Neural progenitor cell (in vitro differentiated cells): ENCODE results near the gene RTN4. TPM values are rescaled to one million over a fixed set of nuclear protein-coding genes. Genes with fewer than 3 reads are reported as not detected.
A peak's percentile ranks its signal among the peaks of the same experiment; 100 is the strongest.

Experiments used
- DNase-seq: peaks from one replicate; pipeline ENCODE4 v3.0.0-alpha.2; 2016; ENCODE audit warnings: low spot score
- H2AFZ ChIP-seq: fragments of 200-600 bp; sonication (generic); replicated peaks from 2 replicates; pipeline ENCODE4 v1.6.1; 2016; ENCODE audit warnings: antibody characterized with exemption
- H3F3A ChIP-seq: fragments of 200-600 bp; sonication (generic); 2 replicates; pipeline ENCODE4 v1.6.1; 2016; ENCODE audit warnings: antibody characterized with exemption, low read depth
- H3K27ac ChIP-seq: fragments of 200-600 bp; sonication (generic); 2 replicates; pipeline ENCODE4 v1.5.1; 2016; ENCODE audit warnings: mild to moderate bottlenecking
- H3K27me3 ChIP-seq: fragments of 200-600 bp; sonication (generic); 2 replicates; pipeline ENCODE4 v1.6.1; 2016; ENCODE audit warnings: mild to moderate bottlenecking, moderate library complexity
- H3K36me3 ChIP-seq: fragments of 200-600 bp; sonication (generic); 2 replicates; pipeline ENCODE4 v1.5.1; 2016
- H3K4me1 ChIP-seq: fragments of 200-600 bp; sonication (generic); 2 replicates; pipeline ENCODE4 v1.6.1; 2016; ENCODE audit warnings: mixed run types
- H3K4me2 ChIP-seq: fragments of 200-600 bp; sonication (generic); 2 replicates; pipeline ENCODE4 v1.6.1; 2016
- H3K4me3 ChIP-seq: fragments of 200-600 bp; sonication (generic); 2 replicates; pipeline ENCODE4 v1.5.1; 2016
- H3K79me2 ChIP-seq: fragments of 200-600 bp; sonication (generic); 2 replicates; pipeline ENCODE4 v1.6.1; 2016; ENCODE audit warnings: low read depth
- H3K9ac ChIP-seq: fragments of 200-600 bp; sonication (generic); 2 replicates; pipeline ENCODE4 v1.6.1; 2016
- H3K9me3 ChIP-seq: fragments of 200-600 bp; sonication (generic); 2 replicates; pipeline ENCODE4 v1.5.1; 2016; ENCODE audit warnings: low read depth
- H4K20me1 ChIP-seq: fragments of 200-600 bp; sonication (generic); 2 replicates; pipeline ENCODE4 v1.6.1; 2016; ENCODE audit warnings: low read depth
- H3K27ac Mint-ChIP-seq: 3 replicates; pipeline ENCODE4 v1.8.0; 2021; ENCODE audit warnings: mixed read lengths
- H3K27me3 Mint-ChIP-seq: 2 replicates; pipeline ENCODE4 v1.8.0; 2022; ENCODE audit warnings: low read depth, mild to moderate bottlenecking, inconsistent platforms, moderate library complexity, mixed read lengths; ENCODE audit not compliant: insufficient read depth
- H3K36me3 Mint-ChIP-seq: 3 replicates; pipeline ENCODE4 v1.8.0; 2021; ENCODE audit warnings: mixed read lengths
- H3K4me1 Mint-ChIP-seq: 3 replicates; pipeline ENCODE4 v1.8.0; 2021; ENCODE audit warnings: mixed read lengths
- H3K4me3 Mint-ChIP-seq: 3 replicates; pipeline ENCODE4 v1.8.0; 2021; ENCODE audit warnings: mild to moderate bottlenecking, moderate library complexity, mixed read lengths
- H3K9me3 Mint-ChIP-seq: 3 replicates; pipeline ENCODE4 v1.8.0; 2020; ENCODE audit warnings: mixed read lengths
- EZH2 ChIP-seq: fragments of 200-600 bp; sonication (generic); IDR thresholded peaks from 2 replicates; pipeline ENCODE4 v1.6.1; 2017; ENCODE audit warnings: antibody characterized with exemption, mild to moderate bottlenecking, moderate library complexity
- EZH2phosphoT487 ChIP-seq: fragments of 200-600 bp; sonication (generic); IDR thresholded peaks from 2 replicates; pipeline ENCODE4 v1.6.1; 2017; ENCODE audit warnings: antibody characterized with exemption
- total RNA-seq: library from RNA; depleted of rRNA; stranded (reverse); fragments of >200 nt; gene quantifications from 2 replicates; pipeline ENCODE4 v1.2.3, GENCODE V29; 2015; ENCODE audit warnings: low replicate concordance
- TF ChIP-seq, protein P1 (sequence below): fragments of 200-600 bp; sonication (generic); IDR thresholded peaks from 2 replicates; pipeline ENCODE4 v1.5.1; 2017; ENCODE audit warnings: antibody characterized with exemption, mild to moderate bottlenecking

RTN4 gene
- total RNA-seq, 1 donor from 2014 or later = 157 TPM

DNA sequence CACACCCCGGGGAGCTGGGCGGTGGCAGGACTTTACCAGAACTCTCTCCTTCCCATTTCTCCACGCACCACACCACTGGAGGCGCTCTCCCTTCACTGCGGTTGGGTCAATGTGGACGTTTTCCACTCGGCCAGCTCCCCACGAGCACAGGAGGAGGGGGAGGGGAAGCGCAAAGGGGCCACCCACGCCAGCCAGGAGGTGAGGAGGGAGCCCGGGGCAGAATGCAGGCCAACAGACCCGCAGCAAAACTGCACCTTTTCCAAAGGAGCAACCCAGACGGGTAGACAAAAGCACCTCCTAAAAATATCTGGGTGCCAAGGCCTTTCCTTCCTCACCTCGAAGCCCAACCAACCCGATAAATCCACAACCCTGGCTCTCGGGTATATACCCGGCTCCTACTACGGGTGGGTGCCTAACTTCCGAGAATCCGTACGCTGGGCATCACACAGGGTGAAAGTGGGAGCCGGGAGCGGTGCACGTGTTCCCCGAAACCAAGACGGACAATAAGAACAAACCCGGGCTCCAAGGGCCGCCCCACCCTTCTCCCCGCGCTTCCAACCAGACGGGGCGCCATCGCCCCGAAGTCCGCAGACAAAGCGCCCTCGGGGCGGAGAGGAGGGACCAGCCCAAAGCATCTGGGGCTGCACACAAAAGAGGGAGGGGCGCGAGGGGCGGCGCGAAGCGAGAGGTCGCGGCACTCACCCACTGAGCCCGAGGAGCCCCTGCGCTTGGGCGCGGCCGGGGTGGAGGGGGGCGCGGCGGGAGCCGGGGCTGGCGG, 1.0 kb downstream of the RTN4 start:
- Mint-ChIP-seq H3K4me1 (peaks cover 41% of the 10 kb centered on the region), H3K27ac (peak overlapping the region; percentile 98), H3K9me3 (no peaks in the 10 kb centered on the region), H3K27me3 (no peaks in the 10 kb centered on the region), H3K36me3 (peaks cover 21% of the 10 kb centered on the region), H3K4me3 (peak overlapping the region; percentile 99)
- H3K4me1 ChIP-seq = peaks cover 40% of the 10 kb centered on the region
- H3K4me3 ChIP-seq = peak overlapping the region; percentile 85
- H3K36me3 ChIP-seq = no peaks in the 10 kb centered on the region
- no peaks in the 10 kb centered on the region for H3K9me3 ChIP-seq
- peak overlapping the region; percentile 88 for H3K4me2 ChIP-seq
- peak overlapping the region; percentile 59 for H2AFZ ChIP-seq
- H3K79me2 ChIP-seq = peaks cover 67% of the 10 kb centered on the region
- TF ChIP-seq, protein P1, sequence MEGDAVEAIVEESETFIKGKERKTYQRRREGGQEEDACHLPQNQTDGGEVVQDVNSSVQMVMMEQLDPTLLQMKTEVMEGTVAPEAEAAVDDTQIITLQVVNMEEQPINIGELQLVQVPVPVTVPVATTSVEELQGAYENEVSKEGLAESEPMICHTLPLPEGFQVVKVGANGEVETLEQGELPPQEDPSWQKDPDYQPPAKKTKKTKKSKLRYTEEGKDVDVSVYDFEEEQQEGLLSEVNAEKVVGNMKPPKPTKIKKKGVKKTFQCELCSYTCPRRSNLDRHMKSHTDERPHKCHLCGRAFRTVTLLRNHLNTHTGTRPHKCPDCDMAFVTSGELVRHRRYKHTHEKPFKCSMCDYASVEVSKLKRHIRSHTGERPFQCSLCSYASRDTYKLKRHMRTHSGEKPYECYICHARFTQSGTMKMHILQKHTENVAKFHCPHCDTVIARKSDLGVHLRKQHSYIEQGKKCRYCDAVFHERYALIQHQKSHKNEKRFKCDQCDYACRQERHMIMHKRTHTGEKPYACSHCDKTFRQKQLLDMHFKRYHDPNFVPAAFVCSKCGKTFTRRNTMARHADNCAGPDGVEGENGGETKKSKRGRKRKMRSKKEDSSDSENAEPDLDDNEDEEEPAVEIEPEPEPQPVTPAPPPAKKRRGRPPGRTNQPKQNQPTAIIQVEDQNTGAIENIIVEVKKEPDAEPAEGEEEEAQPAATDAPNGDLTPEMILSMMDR = peak; percentile 55
- TF ChIP-seq EZH2 = no peak
- TF ChIP-seq EZH2phosphoT487 = no peak
- peak overlapping the region; percentile 67 for H3K9ac ChIP-seq
- DNase-seq = peak; percentile 91
- no peaks in the 10 kb centered on the region for H3K27me3 ChIP-seq
- H4K20me1 ChIP-seq = peaks cover 47% of the 10 kb centered on the region
- H3F3A ChIP-seq = peaks cover 22% of the 10 kb centered on the region
- H3K27ac ChIP-seq = peak overlapping the region; percentile 97

DNA sequence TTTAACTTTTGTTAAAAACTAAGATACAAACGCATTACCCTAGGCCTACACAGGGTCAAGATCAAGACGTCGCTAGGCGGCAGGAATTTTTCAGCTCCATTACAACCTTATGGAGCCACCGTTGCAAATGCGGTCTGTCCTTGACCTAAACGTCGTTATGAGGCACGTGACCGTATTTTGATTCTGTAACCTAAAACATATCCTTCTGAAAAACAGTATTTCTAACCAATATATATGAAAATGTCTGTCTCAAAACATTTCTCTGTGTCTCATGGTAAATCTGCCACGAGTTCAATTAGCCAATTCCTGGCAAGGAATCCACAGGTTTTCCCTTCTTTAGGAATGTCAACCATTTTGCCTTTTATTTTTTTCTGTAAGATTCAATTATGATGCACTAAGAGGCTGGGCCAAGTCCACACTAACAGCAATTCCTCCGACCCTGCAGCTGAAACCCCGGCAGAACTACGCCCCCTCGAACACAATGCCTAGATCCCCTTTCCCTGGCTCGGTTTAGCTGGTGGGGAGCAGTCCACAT, 1.7 kb downstream of the RTN4 start:
- H3K27me3 ChIP-seq = no peaks in the 10 kb centered on the region
- H3K27ac Mint-ChIP-seq = peak overlapping the region; percentile 98
- peaks cover 53% of the 10 kb centered on the region for H4K20me1 ChIP-seq
- no peaks in the 10 kb centered on the region for H3K9me3 ChIP-seq
- DNase-seq = no peak
- no peak overlapping the region for H2AFZ ChIP-seq
- no peaks in the 10 kb centered on the region for H3K36me3 ChIP-seq
- peak overlapping the region; percentile 88 for H3K4me2 ChIP-seq
- H3K9me3 Mint-ChIP-seq = no peaks in the 10 kb centered on the region
- peaks cover 40% of the 10 kb centered on the region for H3K4me1 ChIP-seq
- peak overlapping the region; percentile 99 for H3K4me3 Mint-ChIP-seq
- peaks cover 41% of the 10 kb centered on the region for H3K4me1 Mint-ChIP-seq
- H3K36me3 Mint-ChIP-seq = peaks cover 21% of the 10 kb centered on the region
- peak overlapping the region; percentile 85 for H3K4me3 ChIP-seq
- H3F3A ChIP-seq = peaks cover 22% of the 10 kb centered on the region
- no peaks in the 10 kb centered on the region for H3K27me3 Mint-ChIP-seq
- TF ChIP-seq, protein P1 = no peak
- TF ChIP-seq EZH2phosphoT487 = no peak
- TF ChIP-seq EZH2 = no peak
- no peak overlapping the region for H3K27ac ChIP-seq
- peaks cover 74% of the 10 kb centered on the region for H3K79me2 ChIP-seq
- H3K9ac ChIP-seq = peak overlapping the region; percentile 67

DNA sequence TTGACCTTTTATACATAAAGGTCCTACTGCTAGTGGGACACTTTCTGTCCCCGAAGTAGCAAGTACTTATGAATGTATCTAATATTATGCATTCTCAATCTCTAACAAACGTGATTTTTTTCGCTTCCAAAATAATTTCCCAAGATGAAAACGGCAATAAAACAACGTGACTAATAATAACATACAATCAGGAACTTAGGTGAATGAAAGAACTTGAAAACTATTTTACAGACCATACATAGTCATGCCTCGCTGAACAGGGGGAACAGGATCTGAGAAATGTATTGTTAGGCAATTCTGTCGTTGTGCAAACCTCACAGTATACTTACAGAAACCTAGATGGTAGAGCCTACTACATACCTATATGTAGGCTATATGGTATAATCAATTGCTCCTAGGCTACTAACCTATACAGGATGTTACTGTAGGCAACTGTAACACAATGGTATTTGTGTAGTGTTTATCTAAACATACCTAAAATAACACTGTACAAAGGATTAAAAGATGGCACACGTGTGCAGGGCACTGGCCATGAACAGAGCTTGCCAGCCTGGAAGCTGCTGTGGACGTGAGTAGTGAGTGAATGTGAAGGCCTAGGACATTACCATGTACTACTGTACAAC, 2.5 kb downstream of the RTN4 start:
- TF ChIP-seq, protein P1 = no peak
- TF ChIP-seq EZH2 = no peak
- TF ChIP-seq EZH2phosphoT487 = no peak
- Histone ChIP-seq H3K4me1 (peaks cover 40% of the 10 kb centered on the region), H3K4me2 (peak overlapping the region; percentile 88), H2AFZ (no peak overlapping the region), H3K36me3 (no peaks in the 10 kb centered on the region), H3K79me2 (peaks cover 82% of the 10 kb centered on the region), H3F3A (peaks cover 25% of the 10 kb centered on the region), H3K9ac (no peak overlapping the region), H3K9me3 (no peaks in the 10 kb centered on the region), H3K4me3 (peak overlapping the region; percentile 85), H3K27me3 (no peaks in the 10 kb centered on the region), H4K20me1 (peaks cover 61% of the 10 kb centered on the region), H3K27ac (no peak overlapping the region)
- Mint-ChIP-seq H3K27ac (no peak overlapping the region), H3K36me3 (peaks cover 24% of the 10 kb centered on the region), H3K4me3 (peak overlapping the region; percentile 84), H3K4me1 (peaks cover 41% of the 10 kb centered on the region), H3K9me3 (no peaks in the 10 kb centered on the region), H3K27me3 (no peaks in the 10 kb centered on the region)
- no peak for DNase-seq
